CD4-positive, CD25-positive, alpha-beta regulatory T cell (primary cell): Measurements from ENCODE around the gene MCIDAS. TPM values are rescaled to one million over a fixed set of nuclear protein-coding genes. Genes with fewer than 3 reads are reported as not detected.

Source experiments
- ATAC-seq, 2 donors: fragments of 150-1000 bp; cut with Tn5 transposase; one replicate each; pipeline ENCODE4 v1.10.0; 2021; ENCODE audit warnings: low read depth in 2 of 2, moderate number of reproducible peaks in 2 of 2, moderate library complexity in 1 of 2
- DNase-seq, 3 donors: peaks; one replicate each; pipeline versions ENCODE4 v3.0.0 to v3.0.0-alpha.2; 2012 to 2022; ENCODE audit warnings: mixed read lengths in 1 of 3
- H3K27ac ChIP-seq: one replicate; pipeline ENCODE4 v1.7.0; 2013; ENCODE audit warnings: mild to moderate bottlenecking, low read length; ENCODE audit not compliant: insufficient read depth, poor library complexity, severe bottlenecking
- H3K27me3 ChIP-seq: one replicate; pipeline ENCODE4 v1.7.0; 2013; ENCODE audit warnings: low read length; ENCODE audit not compliant: control insufficient read depth, insufficient read depth
- H3K36me3 ChIP-seq: one replicate; pipeline ENCODE4 v1.7.0; 2013; ENCODE audit warnings: mild to moderate bottlenecking, low read length, moderate library complexity; ENCODE audit not compliant: control insufficient read depth, insufficient read depth
- H3K4me1 ChIP-seq: 2 replicates; pipeline ENCODE4 v1.7.0; 2013; ENCODE audit warnings: mild to moderate bottlenecking, low read length; ENCODE audit not compliant: insufficient read depth, control insufficient read depth, poor library complexity, severe bottlenecking
- H3K4me3 ChIP-seq: one replicate; pipeline ENCODE4 v1.7.0; 2013; ENCODE audit warnings: low read depth, mild to moderate bottlenecking, low read length, moderate library complexity
- H3K9me3 ChIP-seq, 2 experiments: 1 replicate in 1 of 2; 2 replicates in 1 of 2; pipeline ENCODE4 v1.7.0; 2013; ENCODE audit warnings: low read length in 2 of 2, mild to moderate bottlenecking in 1 of 2, moderate library complexity in 1 of 2; ENCODE audit not compliant: control insufficient read depth in 2 of 2
- H3K27ac Mint-ChIP-seq, 3 donors: one replicate each; pipeline ENCODE4 v1.8.0; 2020 to 2022; ENCODE audit warnings: mild to moderate bottlenecking in 3 of 3, mixed read lengths in 3 of 3, moderate library complexity in 2 of 3
- H3K27me3 Mint-ChIP-seq: one replicate; pipeline ENCODE4 v1.8.0; 2022; ENCODE audit warnings: mild to moderate bottlenecking, mixed read lengths
- H3K36me3 Mint-ChIP-seq: one replicate; pipeline ENCODE4 v1.8.0; 2020; ENCODE audit warnings: mixed read lengths
- H3K4me1 Mint-ChIP-seq, 4 donors: one replicate each; pipeline ENCODE4 v1.8.0; 2020 to 2022; ENCODE audit warnings: mixed read lengths in 4 of 4, mild to moderate bottlenecking in 1 of 4
- H3K4me3 Mint-ChIP-seq, 4 donors: one replicate each; pipeline ENCODE4 v1.8.0; 2020 to 2022; ENCODE audit warnings: mild to moderate bottlenecking in 4 of 4, mixed read lengths in 4 of 4, moderate library complexity in 3 of 4
- H3K9me3 Mint-ChIP-seq, 7 donors: one replicate each; pipeline ENCODE4 v1.8.0; 2020 to 2022; ENCODE audit warnings: mixed read lengths in 7 of 7, mild to moderate bottlenecking in 3 of 7, moderate library complexity in 2 of 7
- polyA plus RNA-seq, 4 donors: library from polyadenylated mRNA; unstranded; fragments of 300-500 nt; fragmentation: Illumina TruSeq; gene quantifications; one replicate each; pipeline ENCODE4 v1.2.3, GENCODE V29; 2021
- total RNA-seq: library from RNA; stranded (reverse); gene quantifications from one replicate; pipeline ENCODE4 v1.2.3, GENCODE V29; 2022

The MCIDAS gene
- total and polyA plus RNA-seq, 5 donors from 2014 or later: not detected

DNA sequence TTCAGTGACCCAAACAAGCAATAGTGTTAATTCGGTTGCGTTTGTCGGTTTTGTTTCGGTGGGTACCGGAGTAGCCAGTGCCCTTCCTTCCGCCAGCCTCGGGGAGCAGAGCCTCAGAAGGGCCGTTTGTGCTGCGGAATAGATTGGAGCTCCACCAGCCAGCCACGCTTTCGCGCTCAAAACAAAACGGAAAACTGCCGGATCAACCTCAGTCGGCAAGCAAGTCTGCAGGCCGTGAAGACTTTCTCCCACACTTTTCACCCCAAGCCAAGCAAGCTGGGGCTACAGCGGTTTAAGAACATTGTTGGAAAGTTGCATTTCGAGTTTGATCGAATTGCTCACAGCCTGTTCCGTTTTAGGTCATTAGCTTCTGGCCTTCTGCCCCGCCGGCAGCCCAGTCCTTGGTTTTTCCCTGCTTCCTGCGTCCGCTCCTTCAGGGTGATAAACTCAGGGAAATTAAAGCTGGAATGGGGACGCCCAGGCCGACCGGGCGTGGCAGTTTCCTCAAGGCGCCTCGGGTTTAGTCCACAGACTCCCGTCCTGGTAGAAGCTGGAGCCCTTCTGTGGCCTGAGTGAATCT lies 7.1 kb upstream of the MCIDAS start:
- peak in 1 of 3 donors; percentile 11 for DNase-seq
- no peak overlapping the region for H3K27ac Mint-ChIP-seq
- peak overlapping the region; percentile 81 to 90 (median 85) for H3K4me3 Mint-ChIP-seq
- peaks cover 0 to 2% (median 0%) of the 10 kb centered on the region in 7 donors for H3K9me3 Mint-ChIP-seq
- ATAC-seq: no peak
- Histone ChIP-seq H3K9me3 (no peaks in the 10 kb centered on the region), H3K4me1 (peaks cover 35% of the 10 kb centered on the region), H3K27ac (no peak overlapping the region), H3K27me3 (peaks cover 49% of the 10 kb centered on the region), H3K36me3 (no peaks in the 10 kb centered on the region), H3K4me3 (peak overlapping the region; percentile 40)
- peaks cover 81% of the 10 kb centered on the region for H3K27me3 Mint-ChIP-seq
- H3K36me3 Mint-ChIP-seq: no peaks in the 10 kb centered on the region
- peaks cover 7 to 39% (median 25%) of the 10 kb centered on the region in 4 donors for H3K4me1 Mint-ChIP-seq

DNA sequence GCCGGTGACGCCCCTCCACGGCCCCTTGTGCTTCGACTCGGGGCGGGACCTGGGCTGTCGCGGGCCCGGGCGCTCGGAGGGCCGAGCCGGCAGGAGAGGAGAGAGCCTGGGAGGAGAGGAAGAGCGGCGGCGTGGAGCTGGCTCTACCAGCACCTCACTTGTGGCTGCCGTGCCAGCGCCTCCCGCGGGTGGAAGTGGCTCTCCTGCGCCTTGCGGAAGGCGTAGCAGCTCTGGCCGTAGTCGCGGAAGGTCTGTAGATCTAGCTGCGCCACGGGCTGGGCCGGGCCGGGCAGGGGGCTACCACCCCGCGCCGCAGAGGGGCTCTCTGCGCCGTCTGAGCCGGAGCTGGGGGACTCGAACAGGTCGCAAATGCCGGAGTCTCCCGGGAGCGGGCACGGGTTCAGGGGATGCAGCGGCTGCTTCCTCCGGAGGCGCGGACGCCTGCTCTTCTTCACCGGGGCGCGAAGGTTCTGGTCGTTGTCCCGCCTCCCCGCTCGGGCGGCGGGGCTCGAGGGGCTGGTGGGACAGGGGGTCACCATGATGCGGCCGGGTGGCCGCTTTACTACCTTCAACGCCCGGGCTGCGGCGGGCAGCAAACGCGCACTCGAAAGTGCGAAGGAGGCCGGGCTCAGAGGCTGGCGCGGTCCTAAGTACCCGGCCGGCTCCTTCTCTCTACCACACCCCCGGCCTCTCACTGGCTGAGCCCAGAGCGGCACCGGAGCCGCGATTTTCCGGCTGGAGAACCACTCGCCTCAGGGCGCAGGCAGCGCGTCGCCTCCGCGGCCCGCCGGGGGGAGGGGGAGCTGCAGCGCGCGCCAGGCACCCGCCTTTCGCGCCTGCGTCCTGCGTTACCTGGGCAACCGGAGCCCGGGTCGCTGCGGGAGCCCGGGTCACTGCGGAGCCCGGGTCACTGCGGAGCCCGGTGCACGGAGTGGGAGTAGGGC lies 6.1 kb upstream of the MCIDAS start, which contains the start of gene CCNO:
CCNO (minus strand) TSS at position 624 of the 944 bp plus-strand sequence; CDS start at position 539, 85 bp downstream.
- peaks cover 35% of the 10 kb centered on the region for H3K4me1 ChIP-seq
- no peak within 1 kb of the TSS for H3K27ac Mint-ChIP-seq
- peaks cover 83% of the 10 kb centered on the region for H3K27me3 Mint-ChIP-seq
- H3K4me3 ChIP-seq: peak within 1 kb of the TSS; percentile 72
- no peaks in the 10 kb centered on the region for H3K9me3 ChIP-seq
- peak; percentile 22 to 70 (median 53) for DNase-seq
- peak; percentile 69 to 73 for ATAC-seq
- H3K9me3 Mint-ChIP-seq: peaks cover 0 to 2% (median 0%) of the 10 kb centered on the region in 7 donors
- no peaks in the 10 kb centered on the region for H3K36me3 ChIP-seq
- H3K27me3 ChIP-seq: peaks cover 53% of the 10 kb centered on the region
- H3K4me3 Mint-ChIP-seq: peak within 1 kb of the TSS; percentile 81 to 90 (median 86)
- H3K27ac ChIP-seq: no peak within 1 kb of the TSS
- H3K4me1 Mint-ChIP-seq: peaks cover 7 to 45% (median 29%) of the 10 kb centered on the region in 4 donors
- H3K36me3 Mint-ChIP-seq: no peaks in the 10 kb centered on the region

DNA sequence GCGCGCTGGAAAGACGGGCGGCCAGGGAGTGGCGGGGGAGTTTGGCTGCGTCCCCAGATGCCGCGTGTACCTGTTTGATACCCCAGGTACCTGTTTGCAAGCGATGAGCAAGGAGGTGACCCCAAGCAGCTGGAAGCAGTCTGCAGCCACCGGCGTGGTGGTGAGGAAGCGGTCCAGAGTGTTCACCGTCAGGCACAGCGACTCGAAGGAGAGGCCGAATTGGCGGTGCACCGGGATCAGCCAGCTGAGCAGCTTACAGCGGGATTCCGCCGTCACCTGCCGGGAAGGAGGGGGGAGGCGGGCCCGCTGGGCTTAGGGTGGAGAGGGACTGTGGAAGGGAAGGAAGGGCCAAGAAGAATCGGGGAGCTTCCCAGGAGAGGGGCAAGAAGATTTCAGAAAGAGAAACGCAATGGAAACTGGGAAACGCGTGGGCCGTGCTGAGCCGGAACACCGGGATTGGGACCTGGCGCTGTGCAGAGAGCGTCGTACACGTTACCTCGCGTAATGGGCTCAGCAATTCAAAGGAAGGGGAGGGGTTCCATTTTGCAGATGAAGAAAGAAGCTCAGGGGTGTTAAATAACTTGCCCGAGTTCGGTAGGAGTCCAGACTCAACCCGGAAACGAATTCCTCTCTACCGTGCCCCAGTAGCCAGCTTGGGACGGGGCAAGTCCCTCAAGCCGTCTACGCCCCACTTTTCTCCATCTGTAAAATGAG lies 5.3 kb upstream of the MCIDAS start:
- peaks cover 91% of the 10 kb centered on the region for H3K27me3 Mint-ChIP-seq
- Histone ChIP-seq H3K9me3 (no peaks in the 10 kb centered on the region), H3K27ac (no peak overlapping the region), H3K36me3 (no peaks in the 10 kb centered on the region), H3K27me3 (peaks cover 53% of the 10 kb centered on the region), H3K4me3 (peak overlapping the region; percentile 72), H3K4me1 (peaks cover 39% of the 10 kb centered on the region)
- peaks cover 7 to 53% (median 33%) of the 10 kb centered on the region in 4 donors for H3K4me1 Mint-ChIP-seq
- H3K9me3 Mint-ChIP-seq: peaks cover 0 to 4% (median 0%) of the 10 kb centered on the region in 7 donors
- ATAC-seq (no peak), DNase-seq (peak in 1 of 3 donors; percentile 9)
- no peaks in the 10 kb centered on the region for H3K36me3 Mint-ChIP-seq
- no peak overlapping the region for H3K27ac Mint-ChIP-seq
- H3K4me3 Mint-ChIP-seq: peak overlapping the region; percentile 75 to 87 (median 82)

DNA sequence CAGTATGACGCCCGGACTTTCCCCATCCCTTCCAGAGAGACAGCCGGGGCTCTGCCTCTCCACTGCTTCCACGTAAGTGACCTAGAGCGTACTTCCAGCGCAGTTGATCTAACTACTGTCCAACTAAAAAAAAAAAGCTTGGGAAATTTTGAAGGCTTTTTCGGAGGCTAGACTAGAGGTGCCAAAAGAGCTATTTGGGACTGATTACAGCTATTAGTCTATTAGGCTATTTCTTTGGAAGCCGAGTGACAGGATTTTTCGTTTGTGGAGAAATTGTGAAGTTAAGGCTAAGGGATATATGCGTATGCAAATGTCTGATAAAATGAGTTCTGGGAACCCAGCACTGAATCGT lies 4.8 kb upstream of the MCIDAS start:
- ATAC-seq (no peak), DNase-seq (no peak)
- H3K27me3 Mint-ChIP-seq: peaks cover 88% of the 10 kb centered on the region
- peaks cover 7 to 53% (median 34%) of the 10 kb centered on the region in 4 donors for H3K4me1 Mint-ChIP-seq
- Histone ChIP-seq H3K9me3 (no peaks in the 10 kb centered on the region), H3K4me3 (peak overlapping the region; percentile 26), H3K27ac (no peak overlapping the region), H3K27me3 (peaks cover 48% of the 10 kb centered on the region), H3K36me3 (no peaks in the 10 kb centered on the region), H3K4me1 (peaks cover 44% of the 10 kb centered on the region)
- H3K4me3 Mint-ChIP-seq: peak overlapping the region; percentile 75 to 87 (median 82)
- H3K36me3 Mint-ChIP-seq: no peaks in the 10 kb centered on the region
- peaks cover 0 to 4% (median 0%) of the 10 kb centered on the region in 7 donors for H3K9me3 Mint-ChIP-seq
- H3K27ac Mint-ChIP-seq: no peak overlapping the region

DNA sequence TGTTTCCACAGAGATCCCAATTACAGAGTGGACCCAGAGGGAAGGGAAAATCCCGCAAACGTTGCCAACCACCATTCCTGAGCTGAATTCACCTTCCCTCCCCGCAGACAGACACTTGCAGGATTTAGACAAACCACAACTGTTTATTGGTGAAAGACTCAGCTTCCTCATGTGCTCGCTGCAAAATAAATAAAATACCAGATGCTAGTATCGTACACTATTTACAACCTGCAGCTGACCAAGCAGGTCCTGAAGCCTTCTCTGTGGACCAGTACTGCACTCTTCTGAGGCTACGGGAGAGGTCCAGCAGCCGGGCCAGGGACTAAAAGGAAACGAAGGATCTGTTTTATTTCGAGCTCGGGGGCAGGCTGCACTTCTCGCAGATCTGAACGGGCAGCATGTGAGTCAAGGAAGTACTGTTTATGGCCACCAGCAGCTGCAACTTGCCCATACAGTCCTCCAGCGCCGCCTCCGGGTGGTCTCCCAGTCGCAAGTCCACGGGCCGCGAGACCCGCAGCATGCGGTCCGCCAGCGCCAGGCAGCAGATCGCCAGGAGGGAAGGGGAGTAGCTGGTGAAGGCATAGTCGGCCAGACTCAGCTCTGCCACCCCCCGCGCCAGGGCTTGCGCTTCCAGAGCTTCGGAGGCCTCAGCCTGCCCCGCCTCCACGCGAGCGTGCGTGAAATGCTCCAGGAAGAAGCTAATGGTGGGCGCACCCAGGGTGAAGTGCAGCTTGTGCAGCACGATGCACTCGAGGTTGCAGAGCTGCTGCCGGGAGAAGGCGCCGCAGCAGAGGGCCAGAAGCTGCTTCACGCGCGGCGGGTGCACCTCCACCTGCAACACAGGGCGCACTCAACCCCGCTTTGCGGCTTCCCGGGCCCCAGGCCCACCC lies 4.2 kb upstream of the MCIDAS start:
- H3K4me3 Mint-ChIP-seq: peak overlapping the region; percentile 81 to 89 (median 85)
- Histone ChIP-seq H3K9me3 (no peaks in the 10 kb centered on the region), H3K27me3 (peaks cover 45% of the 10 kb centered on the region), H3K27ac (no peak overlapping the region), H3K4me3 (no peak overlapping the region), H3K4me1 (peaks cover 51% of the 10 kb centered on the region), H3K36me3 (no peaks in the 10 kb centered on the region)
- peaks cover 0 to 4% (median 0%) of the 10 kb centered on the region in 7 donors for H3K9me3 Mint-ChIP-seq
- no peak overlapping the region for H3K27ac Mint-ChIP-seq
- DNase-seq (peak in 1 of 3 donors; percentile 29), ATAC-seq (no peak)
- peaks cover 84% of the 10 kb centered on the region for H3K27me3 Mint-ChIP-seq
- H3K36me3 Mint-ChIP-seq: no peaks in the 10 kb centered on the region
- H3K4me1 Mint-ChIP-seq: peaks cover 7 to 54% (median 35%) of the 10 kb centered on the region in 4 donors

DNA sequence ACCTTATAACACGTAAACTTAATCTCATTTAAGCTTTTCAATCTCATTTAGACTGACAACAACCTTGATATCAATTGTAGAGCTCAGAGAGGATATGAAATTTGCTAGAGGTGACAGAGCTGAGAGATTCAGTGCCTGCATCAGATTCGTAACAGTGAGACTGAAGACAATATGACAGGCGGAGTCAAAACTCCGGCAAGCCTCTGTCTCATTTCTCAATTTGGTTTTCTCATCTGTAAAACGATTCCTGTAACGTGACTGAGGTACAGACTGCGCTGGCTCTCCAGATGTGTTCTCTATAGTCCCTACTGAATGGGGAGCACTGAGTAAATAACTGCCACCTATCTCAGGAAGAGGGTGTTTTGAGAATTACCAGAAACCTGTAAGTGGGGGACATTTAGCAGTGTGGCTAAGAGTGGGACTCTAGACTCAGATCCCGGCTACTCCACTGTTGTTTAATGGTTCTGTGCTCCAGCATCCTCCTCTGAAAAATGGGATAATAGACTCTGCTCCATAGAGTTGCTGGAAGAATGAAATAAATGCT lies 3.0 kb upstream of the MCIDAS start:
- no peak overlapping the region for H3K27ac ChIP-seq
- Mint-ChIP-seq H3K4me1 (peaks cover 7 to 59% (median 39%) of the 10 kb centered on the region in 4 donors), H3K27ac (no peak overlapping the region), H3K27me3 (peaks cover 84% of the 10 kb centered on the region), H3K36me3 (no peaks in the 10 kb centered on the region), H3K4me3 (peak overlapping the region in 2 of 4 donors; percentile 81 to 89), H3K9me3 (peaks cover 0 to 5% (median 0%) of the 10 kb centered on the region in 7 donors)
- no peaks in the 10 kb centered on the region for H3K36me3 ChIP-seq
- no peaks in the 10 kb centered on the region for H3K9me3 ChIP-seq
- peaks cover 56% of the 10 kb centered on the region for H3K27me3 ChIP-seq
- DNase-seq: no peak
- no peak for ATAC-seq
- peaks cover 55% of the 10 kb centered on the region for H3K4me1 ChIP-seq
- H3K4me3 ChIP-seq: no peak overlapping the region
